Mucosa of rectum (tissue), 2 donors: ENCODE results near the gene TSPEAR.
"Not testable (repeated sequence)": the region's sequence is repeated elsewhere in the genome, so short reads cannot be mapped to it uniquely, and the experiment has no call there.

Experiments
- H3K27ac ChIP-seq, 2 donors: one replicate each; pipeline ENCODE4 v1.7.0; 2013; ENCODE audit warnings: inconsistent platforms in 2 of 2, low read depth in 2 of 2, low read length in 2 of 2
- H3K27me3 ChIP-seq, 2 donors: one replicate each; pipeline ENCODE4 v1.7.0; 2013; ENCODE audit warnings: low read length in 2 of 2; ENCODE audit not compliant: control insufficient read depth in 2 of 2, insufficient read depth in 2 of 2
- H3K36me3 ChIP-seq, 2 donors: one replicate each; pipeline ENCODE4 v1.7.0; 2013; ENCODE audit warnings: low read length in 2 of 2; ENCODE audit not compliant: control insufficient read depth in 2 of 2, insufficient read depth in 2 of 2
- H3K4me1 ChIP-seq, 2 donors: one replicate each; pipeline ENCODE4 v1.7.0; 2013; ENCODE audit warnings: low read length in 2 of 2, mild to moderate bottlenecking in 1 of 2; ENCODE audit not compliant: control insufficient read depth in 2 of 2, insufficient read depth in 2 of 2
- H3K4me3 ChIP-seq, 2 donors: one replicate each; pipeline ENCODE4 v1.7.0; 2013; ENCODE audit warnings: low read length in 2 of 2
- H3K9ac ChIP-seq, 2 donors: one replicate each; pipeline ENCODE4 v1.7.0; 2013; ENCODE audit warnings: low read length in 2 of 2, low read depth in 1 of 2, mild to moderate bottlenecking in 1 of 2
- H3K9me3 ChIP-seq, 2 donors: one replicate each; pipeline ENCODE4 v1.7.0; 2013; ENCODE audit warnings: low read length in 2 of 2; ENCODE audit not compliant: control insufficient read depth in 2 of 2
- donor health status: healthy.
- donor health status: Normal muscosa, but diverticular disease.

The TSPEAR gene

GRCh38 chr21:44503901-44504399 is 207.4 kb downstream of the TSPEAR start:
- Histone ChIP-seq H3K9me3 (no peaks in the 10 kb centered on the region), H3K9ac (no peak overlapping the region), H3K27ac (no peak overlapping the region), H3K27me3 (no peaks in the 10 kb centered on the region), H3K4me1 (peaks cover 0 to 2% of the 10 kb centered on the region in 2 donors), H3K4me3 (no peak overlapping the region), H3K36me3 (no peaks in the 10 kb centered on the region)

- H3K27ac ChIP-seq, H3K4me3 ChIP-seq, H3K4me1 ChIP-seq, H3K9me3 ChIP-seq, H3K27me3 ChIP-seq, H3K36me3 ChIP-seq, H3K9ac ChIP-seq: not testable (repeated sequence)
These were observed 208.1 kb downstream of the TSPEAR start for GRCh38 chr21:44503006-44503889.

GRCh38 chr21:44502171-44502958 is 209.0 kb downstream of the TSPEAR start:
- H3K27ac ChIP-seq = no peak overlapping the region
- H3K9me3 ChIP-seq = no peaks in the 10 kb centered on the region
- no peak overlapping the region for H3K9ac ChIP-seq
- H3K4me1 ChIP-seq = peaks cover 0 to 5% of the 10 kb centered on the region in 2 donors
- H3K4me3 ChIP-seq = no peak overlapping the region
- H3K27me3 ChIP-seq = no peaks in the 10 kb centered on the region
- H3K36me3 ChIP-seq = no peaks in the 10 kb centered on the region

- H3K27me3 ChIP-seq = no peaks in the 10 kb centered on the region
- H3K27ac ChIP-seq = no peak overlapping the region
- no peaks in the 10 kb centered on the region for H3K36me3 ChIP-seq
- peaks cover 0 to 5% of the 10 kb centered on the region in 2 donors for H3K4me1 ChIP-seq
- H3K9ac ChIP-seq = no peak overlapping the region
- no peak overlapping the region for H3K4me3 ChIP-seq
- no peaks in the 10 kb centered on the region for H3K9me3 ChIP-seq
These were observed 211.3 kb downstream of the TSPEAR start for GRCh38 chr21:44500111-44500510.

GRCh38 chr21:44499631-44500030 is 211.7 kb downstream of the TSPEAR start:
- no peak overlapping the region for H3K27ac ChIP-seq
- peaks cover 0 to 5% of the 10 kb centered on the region in 2 donors for H3K4me1 ChIP-seq

GRCh38 chr21:44499211-44499560 is 212.2 kb downstream of the TSPEAR start:
- H3K4me1 ChIP-seq = peaks cover 0 to 5% of the 10 kb centered on the region in 2 donors
- no peaks in the 10 kb centered on the region for H3K36me3 ChIP-seq
- H3K9ac ChIP-seq = no peak overlapping the region
- no peak overlapping the region for H3K27ac ChIP-seq
- H3K4me3 ChIP-seq = no peak overlapping the region
- H3K9me3 ChIP-seq = no peaks in the 10 kb centered on the region
- H3K27me3 ChIP-seq = peaks cover 0 to 2% of the 10 kb centered on the region in 2 donors

More at GRCh38 chr21:44499631-44500030, 211.7 kb downstream of the TSPEAR start:
- H3K36me3 ChIP-seq = no peaks in the 10 kb centered on the region
- no peaks in the 10 kb centered on the region for H3K9me3 ChIP-seq
- no peak overlapping the region for H3K4me3 ChIP-seq
- H3K9ac ChIP-seq = no peak overlapping the region
- peaks cover 0 to 2% of the 10 kb centered on the region in 2 donors for H3K27me3 ChIP-seq

- H3K9ac ChIP-seq = no peak overlapping the region
These were observed 212.8 kb downstream of the TSPEAR start for GRCh38 chr21:44498280-44499210.

GRCh38 chr21:44497703-44498126 is 213.7 kb downstream of the TSPEAR start:
- no peak overlapping the region for H3K9ac ChIP-seq
- H3K36me3 ChIP-seq = no peaks in the 10 kb centered on the region
- no peak overlapping the region for H3K27ac ChIP-seq
- H3K9me3 ChIP-seq = no peaks in the 10 kb centered on the region
- no peak overlapping the region for H3K4me3 ChIP-seq
- H3K27me3 ChIP-seq = peaks cover 0 to 2% of the 10 kb centered on the region in 2 donors
- peaks cover 0 to 5% of the 10 kb centered on the region in 2 donors for H3K4me1 ChIP-seq

More at GRCh38 chr21:44498280-44499210, 212.8 kb downstream of the TSPEAR start:
- Histone ChIP-seq H3K36me3 (no peaks in the 10 kb centered on the region), H3K27ac (no peak overlapping the region), H3K9me3 (no peaks in the 10 kb centered on the region), H3K4me3 (no peak overlapping the region), H3K4me1 (peaks cover 0 to 5% of the 10 kb centered on the region in 2 donors), H3K27me3 (peaks cover 0 to 2% of the 10 kb centered on the region in 2 donors)
